ENCODE measurements around the gene DAAM1.

GRCh38 chr14:59176765-59177164 is 11.7 kb upstream of the DAAM1 start:
- TF ChIP-seq CTCF (IDR thresholded peaks at IDR 0.05; ENCODE audit: poor library complexity, severe bottlenecking): no peak
- no peak for TF ChIP-seq POLR2AphosphoS5 (IDR thresholded peaks at IDR 0.05)
- no peak for TF ChIP-seq RAD21 (conservative IDR thresholded peaks at IDR 0.05)
- no peak for TF ChIP-seq REST (IDR thresholded peaks at IDR 0.05; ENCODE audit: borderline replicate concordance)
- no peak for TF ChIP-seq EZH2 (IDR thresholded peaks at IDR 0.05; ENCODE audit: borderline replicate concordance, insufficient read depth, low read length, poor library complexity, severe bottlenecking)
- TF ChIP-seq SMC3 (conservative IDR thresholded peaks at IDR 0.05; ENCODE audit: poor library complexity): no peak
- TF ChIP-seq TAF1 (IDR thresholded peaks at IDR 0.05; ENCODE audit: low read depth): no peak
- TF ChIP-seq EP300 (conservative IDR thresholded peaks at IDR 0.05; ENCODE audit: poor library complexity, severe bottlenecking): no peak
- no peak for TF ChIP-seq MXI1 (conservative IDR thresholded peaks at IDR 0.05; ENCODE audit: poor library complexity, severe bottlenecking)

All from neural cell (in vitro differentiated cells).